Measurements from ENCODE around the gene ANKH. TPM values are rescaled to one million over a fixed set of nuclear protein-coding genes. Genes with fewer than 3 reads are reported as not detected.

The ANKH gene
- total RNA-seq, 1 donor from 2014 or later: 39.1 TPM

DNA sequence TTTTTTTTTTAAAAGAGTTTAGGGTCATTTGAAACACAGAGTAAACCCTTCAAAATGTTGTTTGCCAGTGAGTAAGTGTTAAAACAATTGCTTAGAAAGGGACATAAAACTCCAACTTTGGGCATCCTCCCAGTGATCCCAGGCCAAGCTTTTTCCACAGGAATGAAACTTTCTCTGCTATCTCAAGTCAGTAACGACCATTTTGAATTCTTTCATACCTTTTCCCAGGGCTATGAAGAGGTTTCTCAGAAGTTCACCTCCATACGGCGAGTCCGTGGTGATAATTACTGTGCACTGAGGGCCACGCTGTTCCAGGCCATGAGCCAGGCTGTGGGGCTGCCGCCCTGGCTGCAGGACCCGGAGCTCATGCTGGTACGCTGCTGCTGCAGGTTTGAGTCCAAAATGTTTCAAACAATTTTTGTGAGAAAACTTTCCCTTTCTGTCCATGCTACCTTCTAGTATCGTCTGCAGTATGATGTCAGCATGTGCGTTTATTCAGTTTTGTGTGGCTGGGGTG lies 190.3 kb downstream of the ANKH start:
- peaks cover 2% of the 10 kb centered on the region for H3K4me1 Mint-ChIP-seq
- TF ChIP-seq, protein P1, sequence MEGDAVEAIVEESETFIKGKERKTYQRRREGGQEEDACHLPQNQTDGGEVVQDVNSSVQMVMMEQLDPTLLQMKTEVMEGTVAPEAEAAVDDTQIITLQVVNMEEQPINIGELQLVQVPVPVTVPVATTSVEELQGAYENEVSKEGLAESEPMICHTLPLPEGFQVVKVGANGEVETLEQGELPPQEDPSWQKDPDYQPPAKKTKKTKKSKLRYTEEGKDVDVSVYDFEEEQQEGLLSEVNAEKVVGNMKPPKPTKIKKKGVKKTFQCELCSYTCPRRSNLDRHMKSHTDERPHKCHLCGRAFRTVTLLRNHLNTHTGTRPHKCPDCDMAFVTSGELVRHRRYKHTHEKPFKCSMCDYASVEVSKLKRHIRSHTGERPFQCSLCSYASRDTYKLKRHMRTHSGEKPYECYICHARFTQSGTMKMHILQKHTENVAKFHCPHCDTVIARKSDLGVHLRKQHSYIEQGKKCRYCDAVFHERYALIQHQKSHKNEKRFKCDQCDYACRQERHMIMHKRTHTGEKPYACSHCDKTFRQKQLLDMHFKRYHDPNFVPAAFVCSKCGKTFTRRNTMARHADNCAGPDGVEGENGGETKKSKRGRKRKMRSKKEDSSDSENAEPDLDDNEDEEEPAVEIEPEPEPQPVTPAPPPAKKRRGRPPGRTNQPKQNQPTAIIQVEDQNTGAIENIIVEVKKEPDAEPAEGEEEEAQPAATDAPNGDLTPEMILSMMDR (IDR thresholded peaks at IDR 0.05; ENCODE audit: unreplicated experiment): no peak
- H3K27me3 Mint-ChIP-seq (ENCODE audit: low read depth): no peaks in the 10 kb centered on the region
- H3K4me3 Mint-ChIP-seq: no peak overlapping the region
- no peak overlapping the region for H3K27ac Mint-ChIP-seq
- peaks cover 30% of the 10 kb centered on the region for H3K36me3 Mint-ChIP-seq
- H3K9me3 Mint-ChIP-seq: no peaks in the 10 kb centered on the region
- DNase-seq (ENCODE audit: low spot score in 2 of 2, unreplicated experiment in 2 of 2): no peak

DNA sequence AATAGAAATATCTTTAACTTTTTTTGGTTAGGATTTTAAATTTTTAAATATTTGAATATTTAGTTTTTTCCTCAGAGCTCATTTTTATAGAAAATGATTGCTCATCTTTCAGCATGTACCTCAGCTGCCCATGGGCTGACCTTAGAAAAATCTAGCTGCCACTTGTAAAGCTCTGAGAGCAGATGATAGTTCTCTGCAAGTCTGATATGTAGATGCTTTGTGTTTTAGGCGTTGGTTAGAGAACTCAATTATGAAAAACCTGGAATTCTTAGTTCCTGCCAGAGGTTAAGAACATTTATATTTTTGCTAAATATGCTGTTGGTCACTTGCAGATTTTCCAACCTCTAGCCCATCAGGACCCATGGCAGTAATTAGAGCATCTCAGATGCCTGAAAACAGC lies 192.0 kb downstream of the ANKH start:
- Mint-ChIP-seq H3K4me1 (peaks cover 12% of the 10 kb centered on the region), H3K27ac (no peak overlapping the region), H3K4me3 (no peak overlapping the region), H3K36me3 (peaks cover 30% of the 10 kb centered on the region), H3K9me3 (no peaks in the 10 kb centered on the region), H3K27me3 (ENCODE audit: low read depth) (no peaks in the 10 kb centered on the region)
- TF ChIP-seq, protein P1 (IDR thresholded peaks at IDR 0.05; ENCODE audit: unreplicated experiment): no peak
- no peak for DNase-seq (ENCODE audit: low spot score in 2 of 2, unreplicated experiment in 2 of 2)

DNA sequence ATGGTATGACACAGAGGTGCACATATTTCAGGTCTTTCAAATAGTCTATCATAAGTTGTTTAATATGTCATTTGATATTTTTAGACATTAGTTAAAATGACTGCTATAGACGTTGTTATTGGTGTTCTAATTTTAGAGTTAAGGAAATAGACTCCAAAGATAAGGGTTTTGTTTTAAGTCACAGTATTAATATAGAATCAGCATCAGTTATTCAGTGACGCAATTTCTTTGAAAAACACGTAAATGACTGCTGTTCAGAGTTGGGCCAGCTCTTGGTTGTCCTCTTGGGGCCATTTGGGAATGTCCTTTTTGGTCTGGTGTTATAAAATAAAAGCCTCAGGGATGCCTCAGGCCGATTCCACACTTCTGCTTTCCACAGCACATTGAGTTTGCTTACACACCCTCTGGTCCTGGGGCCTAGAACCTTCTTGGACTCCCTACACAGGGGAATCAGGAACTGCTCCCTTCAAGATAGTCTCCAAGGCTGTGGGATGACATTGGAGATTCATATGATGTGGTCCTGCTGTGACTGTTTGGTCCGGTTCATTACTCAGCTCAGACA lies 192.7 kb downstream of the ANKH start:
- DNase-seq (ENCODE audit: low spot score in 2 of 2, unreplicated experiment in 2 of 2): no peak

DNA sequence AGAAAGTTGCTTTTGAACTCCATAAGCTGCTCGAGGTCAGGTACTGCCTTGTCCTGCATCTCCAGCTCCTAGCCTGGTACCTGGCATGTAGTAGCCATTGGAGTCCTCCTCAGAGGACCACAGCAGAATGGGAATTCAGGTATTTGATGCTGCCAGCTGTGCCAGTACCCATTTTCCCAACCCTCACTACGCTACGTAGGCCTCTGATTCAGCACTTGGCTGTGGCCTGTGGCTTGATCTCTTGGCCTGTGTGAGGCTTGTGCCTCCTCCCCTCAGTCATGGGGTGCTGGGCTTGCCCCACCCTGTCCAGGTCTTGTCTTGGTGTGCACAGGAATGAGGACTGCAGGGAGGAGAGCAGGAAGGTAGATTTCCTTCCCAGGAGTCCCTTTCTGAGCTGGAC lies 195.3 kb downstream of the ANKH start:
- TF ChIP-seq, protein P1 (IDR thresholded peaks at IDR 0.05; ENCODE audit: unreplicated experiment): no peak
- Mint-ChIP-seq H3K36me3 (peaks cover 16% of the 10 kb centered on the region), H3K27ac (no peak overlapping the region), H3K27me3 (ENCODE audit: low read depth) (no peaks in the 10 kb centered on the region), H3K4me1 (peaks cover 26% of the 10 kb centered on the region), H3K4me3 (no peak overlapping the region), H3K9me3 (no peaks in the 10 kb centered on the region)
- DNase-seq (ENCODE audit: low spot score in 2 of 2, unreplicated experiment in 2 of 2): no peak

More for the DNA sequence above, 192.7 kb downstream of the ANKH start:
- H3K4me3 Mint-ChIP-seq: no peak overlapping the region
- peaks cover 30% of the 10 kb centered on the region for H3K36me3 Mint-ChIP-seq
- H3K4me1 Mint-ChIP-seq: peaks cover 13% of the 10 kb centered on the region
- no peaks in the 10 kb centered on the region for H3K9me3 Mint-ChIP-seq
- TF ChIP-seq, protein P1 (IDR thresholded peaks at IDR 0.05; ENCODE audit: unreplicated experiment): no peak
- no peaks in the 10 kb centered on the region for H3K27me3 Mint-ChIP-seq (ENCODE audit: low read depth)
- H3K27ac Mint-ChIP-seq: no peak overlapping the region

DNA sequence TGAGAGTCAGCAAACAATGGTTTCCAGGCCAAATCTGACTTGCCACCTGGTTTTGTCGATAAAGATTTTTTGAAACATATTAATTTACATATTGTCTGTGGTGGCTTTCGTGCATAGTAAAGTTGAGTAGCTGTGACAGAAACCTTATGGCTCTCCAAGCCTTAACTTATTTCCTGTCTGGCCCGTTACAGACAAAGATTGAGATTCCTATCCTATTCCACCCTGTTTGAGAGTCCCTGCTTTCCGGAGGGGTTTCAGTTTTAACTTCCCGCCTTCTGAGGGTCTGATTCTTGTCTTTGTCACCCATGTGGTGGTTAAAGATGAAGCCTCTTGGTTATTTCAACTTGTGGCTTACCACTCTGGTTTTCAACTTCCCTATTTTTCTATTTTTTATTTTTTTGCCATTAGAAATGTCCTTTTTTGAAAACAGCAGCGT lies 195.7 kb downstream of the ANKH start:
- H3K27ac Mint-ChIP-seq: peak overlapping the region; percentile 49
- no peak for DNase-seq (ENCODE audit: low spot score in 2 of 2, unreplicated experiment in 2 of 2)
- no peaks in the 10 kb centered on the region for H3K27me3 Mint-ChIP-seq (ENCODE audit: low read depth)
- no peaks in the 10 kb centered on the region for H3K9me3 Mint-ChIP-seq
- H3K4me1 Mint-ChIP-seq: peaks cover 29% of the 10 kb centered on the region
- peaks cover 13% of the 10 kb centered on the region for H3K36me3 Mint-ChIP-seq
- TF ChIP-seq, protein P1 (IDR thresholded peaks at IDR 0.05; ENCODE audit: unreplicated experiment): no peak
- no peak overlapping the region for H3K4me3 Mint-ChIP-seq
